AG04449 (cell line): ENCODE results near the gene RDH14.

Source experiments
- CTCF ChIA-PET: fragments of 350-600 bp; formaldehyde crosslinking; extraction: SDS; loops from one replicate; lab custom pipeline; 2021; ENCODE audit warnings: antibody characterized with exemption; lab: Yijun Ruan, JAX
- POLR2A ChIA-PET: fragments of 400-600, 350-600 bp; formaldehyde crosslinking; extraction: SDS; loops from one replicate; lab custom pipeline; 2020; ENCODE audit warnings: antibody characterized with exemption, inconsistent platforms; lab: Yijun Ruan, JAX
- DNase-seq: peaks from one replicate; pipeline ENCODE4 v3.0.0-alpha.2; 2010; ENCODE audit warnings: low read depth, low spot score
- H3K4me3 ChIP-seq: 2 replicates; pipeline ENCODE4 v1.5.1; 2011; ENCODE audit warnings: low read depth, mild to moderate bottlenecking, control low read depth, low read length
- CTCF ChIP-seq: IDR thresholded peaks from one replicate; pipeline ENCODE4 v1.5.1; 2011; ENCODE audit warnings: mild to moderate bottlenecking, moderate library complexity, low read length, control low read depth, inconsistent platforms; ENCODE audit not compliant: insufficient read depth; ENCODE audit errors: missing control alignments

Gene RDH14

GRCh38 chr2:18540872-18541271 lies 19.6 kb downstream of the RDH14 start:
- CTCF ChIA-PET = no interaction called here
- H3K4me3 ChIP-seq = no peak overlapping the region
- DNase-seq = no peak
- no peak for TF ChIP-seq CTCF
- POLR2A ChIA-PET = no interaction called here

- no peak for DNase-seq
- ChIA-PET CTCF (interaction anchor here (2.5 kb wide), 1 partner anchor 16 kb away, joined by 13 read pairs; no protein-coding TSS in a partner anchor), POLR2A (no interaction called here)
- H3K4me3 ChIP-seq = no peak overlapping the region
- no peak for TF ChIP-seq CTCF
These were observed 23.8 kb downstream of the RDH14 start for GRCh38 chr2:18536697-18537096.

GRCh38 chr2:18536100-18536499 lies 24.4 kb downstream of the RDH14 start:
- no peak overlapping the region for H3K4me3 ChIP-seq
- ChIA-PET POLR2A (no interaction called here), CTCF (interaction anchor here (7.1 kb wide), 1 partner anchor 16 kb away, joined by 64 read pairs; no protein-coding TSS in a partner anchor)
- no peak for DNase-seq
- no peak for TF ChIP-seq CTCF

GRCh38 chr2:18531194-18531593 lies 29.3 kb downstream of the RDH14 start:
- H3K4me3 ChIP-seq = no peak overlapping the region
- no peak for DNase-seq
- POLR2A ChIA-PET = no interaction called here
- TF ChIP-seq CTCF = no peak
- CTCF ChIA-PET = interaction anchor here (7.1 kb wide), 1 partner anchor 11 kb away, joined by 64 read pairs; no protein-coding TSS in a partner anchor

GRCh38 chr2:18527822-18528221 lies 32.6 kb downstream of the RDH14 start:
- POLR2A ChIA-PET = no interaction called here
- no peak overlapping the region for H3K4me3 ChIP-seq
- TF ChIP-seq CTCF = no peak
- CTCF ChIA-PET = no interaction called here
- no peak for DNase-seq

GRCh38 chr2:18527326-18527725 lies 33.1 kb downstream of the RDH14 start:
- no peak overlapping the region for H3K4me3 ChIP-seq
- no peak for DNase-seq
- TF ChIP-seq CTCF = no peak
- ChIA-PET CTCF (interaction anchor here (1.5 to 2.3 kb wide), 2 partner anchors 223 to 836 kb away, joined by 3 to 11 read pairs; no protein-coding TSS in a partner anchor), POLR2A (no interaction called here)
